Neural progenitor cell (in vitro differentiated cells): ENCODE data around the gene GNAQ. TPM values are rescaled to one million over a fixed set of nuclear protein-coding genes. Genes with fewer than 3 reads are reported as not detected.
A peak's percentile ranks its signal among the peaks of the same experiment; 100 is the strongest.

Experiments
- DNase-seq: peaks from one replicate; pipeline ENCODE4 v3.0.0-alpha.2; 2016; ENCODE audit warnings: low spot score
- H2AFZ ChIP-seq: fragments of 200-600 bp; sonication (generic); replicated peaks from 2 replicates; pipeline ENCODE4 v1.6.1; 2016; ENCODE audit warnings: antibody characterized with exemption
- H3F3A ChIP-seq: fragments of 200-600 bp; sonication (generic); 2 replicates; pipeline ENCODE4 v1.6.1; 2016; ENCODE audit warnings: antibody characterized with exemption, low read depth
- H3K27ac ChIP-seq: fragments of 200-600 bp; sonication (generic); 2 replicates; pipeline ENCODE4 v1.5.1; 2016; ENCODE audit warnings: mild to moderate bottlenecking
- H3K27me3 ChIP-seq: fragments of 200-600 bp; sonication (generic); 2 replicates; pipeline ENCODE4 v1.6.1; 2016; ENCODE audit warnings: mild to moderate bottlenecking, moderate library complexity
- H3K36me3 ChIP-seq: fragments of 200-600 bp; sonication (generic); 2 replicates; pipeline ENCODE4 v1.5.1; 2016
- H3K4me1 ChIP-seq: fragments of 200-600 bp; sonication (generic); 2 replicates; pipeline ENCODE4 v1.6.1; 2016; ENCODE audit warnings: mixed run types
- H3K4me2 ChIP-seq: fragments of 200-600 bp; sonication (generic); 2 replicates; pipeline ENCODE4 v1.6.1; 2016
- H3K4me3 ChIP-seq: fragments of 200-600 bp; sonication (generic); 2 replicates; pipeline ENCODE4 v1.5.1; 2016
- H3K79me2 ChIP-seq: fragments of 200-600 bp; sonication (generic); 2 replicates; pipeline ENCODE4 v1.6.1; 2016; ENCODE audit warnings: low read depth
- H3K9ac ChIP-seq: fragments of 200-600 bp; sonication (generic); 2 replicates; pipeline ENCODE4 v1.6.1; 2016
- H3K9me3 ChIP-seq: fragments of 200-600 bp; sonication (generic); 2 replicates; pipeline ENCODE4 v1.5.1; 2016; ENCODE audit warnings: low read depth
- H4K20me1 ChIP-seq: fragments of 200-600 bp; sonication (generic); 2 replicates; pipeline ENCODE4 v1.6.1; 2016; ENCODE audit warnings: low read depth
- H3K27ac Mint-ChIP-seq: 3 replicates; pipeline ENCODE4 v1.8.0; 2021; ENCODE audit warnings: mixed read lengths
- H3K27me3 Mint-ChIP-seq: 2 replicates; pipeline ENCODE4 v1.8.0; 2022; ENCODE audit warnings: low read depth, mild to moderate bottlenecking, inconsistent platforms, moderate library complexity, mixed read lengths; ENCODE audit not compliant: insufficient read depth
- H3K36me3 Mint-ChIP-seq: 3 replicates; pipeline ENCODE4 v1.8.0; 2021; ENCODE audit warnings: mixed read lengths
- H3K4me1 Mint-ChIP-seq: 3 replicates; pipeline ENCODE4 v1.8.0; 2021; ENCODE audit warnings: mixed read lengths
- H3K4me3 Mint-ChIP-seq: 3 replicates; pipeline ENCODE4 v1.8.0; 2021; ENCODE audit warnings: mild to moderate bottlenecking, moderate library complexity, mixed read lengths
- H3K9me3 Mint-ChIP-seq: 3 replicates; pipeline ENCODE4 v1.8.0; 2020; ENCODE audit warnings: mixed read lengths
- EZH2 ChIP-seq: fragments of 200-600 bp; sonication (generic); IDR thresholded peaks from 2 replicates; pipeline ENCODE4 v1.6.1; 2017; ENCODE audit warnings: antibody characterized with exemption, mild to moderate bottlenecking, moderate library complexity
- EZH2phosphoT487 ChIP-seq: fragments of 200-600 bp; sonication (generic); IDR thresholded peaks from 2 replicates; pipeline ENCODE4 v1.6.1; 2017; ENCODE audit warnings: antibody characterized with exemption
- total RNA-seq: library from RNA; depleted of rRNA; stranded (reverse); fragments of >200 nt; gene quantifications from 2 replicates; pipeline ENCODE4 v1.2.3, GENCODE V29; 2015; ENCODE audit warnings: low replicate concordance
- TF ChIP-seq, protein P1 (sequence below): fragments of 200-600 bp; sonication (generic); IDR thresholded peaks from 2 replicates; pipeline ENCODE4 v1.5.1; 2017; ENCODE audit warnings: antibody characterized with exemption, mild to moderate bottlenecking

Gene GNAQ
- total RNA-seq, 1 donor from 2014 or later: 87.9 TPM

DNA sequence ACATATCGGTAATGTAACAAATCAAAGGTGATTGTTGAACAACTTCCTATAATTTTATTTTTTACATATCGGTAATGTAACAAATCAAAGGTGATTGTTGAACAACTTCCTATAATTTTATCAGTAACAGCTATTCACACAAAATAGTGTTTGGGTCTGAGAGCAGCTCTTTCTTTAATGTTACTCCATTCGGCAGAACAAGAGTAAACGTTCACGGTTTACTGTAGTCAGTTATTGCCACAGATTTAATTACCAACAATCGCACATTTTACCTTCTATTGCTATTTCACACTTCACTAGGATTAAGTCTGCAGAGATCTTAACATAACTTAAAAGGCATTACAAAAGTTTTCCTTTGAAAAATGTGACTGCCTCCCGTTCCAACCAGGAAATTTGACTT, 6.4 kb downstream of the GNAQ start:
- Histone ChIP-seq H3K27ac (no peak overlapping the region), H4K20me1 (peaks cover 75% of the 10 kb centered on the region), H2AFZ (no peak overlapping the region), H3K79me2 (peaks cover 100% of the 10 kb centered on the region), H3K9ac (no peak overlapping the region), H3K4me3 (no peak overlapping the region), H3K4me1 (peaks cover 49% of the 10 kb centered on the region), H3K27me3 (no peaks in the 10 kb centered on the region), H3K36me3 (no peaks in the 10 kb centered on the region), H3F3A (peaks cover 18% of the 10 kb centered on the region), H3K4me2 (no peak overlapping the region), H3K9me3 (no peaks in the 10 kb centered on the region)
- Mint-ChIP-seq H3K9me3 (peaks cover 6% of the 10 kb centered on the region), H3K36me3 (peaks cover 21% of the 10 kb centered on the region), H3K27me3 (no peaks in the 10 kb centered on the region), H3K4me3 (no peak overlapping the region), H3K27ac (no peak overlapping the region), H3K4me1 (peaks cover 50% of the 10 kb centered on the region)
- DNase-seq: no peak
- TF ChIP-seq, protein P1, sequence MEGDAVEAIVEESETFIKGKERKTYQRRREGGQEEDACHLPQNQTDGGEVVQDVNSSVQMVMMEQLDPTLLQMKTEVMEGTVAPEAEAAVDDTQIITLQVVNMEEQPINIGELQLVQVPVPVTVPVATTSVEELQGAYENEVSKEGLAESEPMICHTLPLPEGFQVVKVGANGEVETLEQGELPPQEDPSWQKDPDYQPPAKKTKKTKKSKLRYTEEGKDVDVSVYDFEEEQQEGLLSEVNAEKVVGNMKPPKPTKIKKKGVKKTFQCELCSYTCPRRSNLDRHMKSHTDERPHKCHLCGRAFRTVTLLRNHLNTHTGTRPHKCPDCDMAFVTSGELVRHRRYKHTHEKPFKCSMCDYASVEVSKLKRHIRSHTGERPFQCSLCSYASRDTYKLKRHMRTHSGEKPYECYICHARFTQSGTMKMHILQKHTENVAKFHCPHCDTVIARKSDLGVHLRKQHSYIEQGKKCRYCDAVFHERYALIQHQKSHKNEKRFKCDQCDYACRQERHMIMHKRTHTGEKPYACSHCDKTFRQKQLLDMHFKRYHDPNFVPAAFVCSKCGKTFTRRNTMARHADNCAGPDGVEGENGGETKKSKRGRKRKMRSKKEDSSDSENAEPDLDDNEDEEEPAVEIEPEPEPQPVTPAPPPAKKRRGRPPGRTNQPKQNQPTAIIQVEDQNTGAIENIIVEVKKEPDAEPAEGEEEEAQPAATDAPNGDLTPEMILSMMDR: no peak
- TF ChIP-seq EZH2phosphoT487 (no peak), EZH2 (no peak)

DNA sequence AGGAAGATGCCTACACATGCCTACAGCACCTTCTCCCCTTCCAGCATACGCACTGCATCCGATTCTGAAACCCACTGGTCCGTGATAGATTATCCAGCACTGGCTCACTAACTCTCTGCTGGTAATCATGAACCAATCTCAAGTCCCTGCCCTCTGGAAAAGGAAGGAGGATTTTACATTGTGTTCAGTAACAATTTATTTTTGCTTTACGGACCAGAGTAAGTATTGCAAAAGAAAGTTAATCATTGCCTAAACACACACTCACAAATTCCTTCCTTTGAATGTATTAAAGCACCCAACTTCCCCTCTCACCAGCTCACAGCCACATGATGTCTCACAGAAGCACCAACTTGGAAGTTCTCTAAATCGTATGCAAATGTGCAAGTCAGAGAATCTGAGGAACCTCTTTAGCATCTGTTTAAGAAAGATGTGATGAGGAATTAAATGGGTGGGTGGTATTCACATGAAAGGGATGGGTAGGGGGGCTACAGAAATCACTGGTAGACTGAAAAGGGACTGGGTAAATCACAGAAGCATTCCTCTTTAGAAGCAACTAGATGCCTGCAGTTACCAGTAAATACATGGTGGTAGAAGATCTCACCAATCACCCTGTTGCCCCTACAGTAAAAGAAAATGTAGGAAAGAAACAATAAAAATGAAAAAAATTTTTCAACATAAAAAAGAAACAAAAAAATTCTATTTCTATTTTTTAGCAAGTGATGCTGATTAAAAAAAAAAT, 8.4 kb downstream of the GNAQ start:
- no peaks in the 10 kb centered on the region for H3K9me3 ChIP-seq
- H4K20me1 ChIP-seq: peaks cover 65% of the 10 kb centered on the region
- Mint-ChIP-seq H3K4me3 (no peak overlapping the region), H3K27me3 (no peaks in the 10 kb centered on the region), H3K9me3 (peaks cover 6% of the 10 kb centered on the region), H3K4me1 (peaks cover 33% of the 10 kb centered on the region), H3K36me3 (peaks cover 24% of the 10 kb centered on the region), H3K27ac (no peak overlapping the region)
- H3K4me3 ChIP-seq: no peak overlapping the region
- no peak for DNase-seq
- H3K36me3 ChIP-seq: no peaks in the 10 kb centered on the region
- no peak overlapping the region for H3K9ac ChIP-seq
- no peaks in the 10 kb centered on the region for H3K27me3 ChIP-seq
- TF ChIP-seq EZH2phosphoT487: no peak
- TF ChIP-seq, protein P1: no peak
- TF ChIP-seq EZH2: no peak
- H2AFZ ChIP-seq: no peak overlapping the region
- H3K27ac ChIP-seq: peak overlapping the region; percentile 38
- peaks cover 100% of the 10 kb centered on the region for H3K79me2 ChIP-seq
- H3F3A ChIP-seq: peaks cover 9% of the 10 kb centered on the region
- peaks cover 35% of the 10 kb centered on the region for H3K4me1 ChIP-seq
- peak overlapping the region; percentile 22 for H3K4me2 ChIP-seq

GRCh38 chr9:78021697-78022096, 9.9 kb downstream of the GNAQ start:
- Histone ChIP-seq H3K4me3 (no peak overlapping the region), H2AFZ (no peak overlapping the region), H3F3A (peaks cover 9% of the 10 kb centered on the region), H3K36me3 (no peaks in the 10 kb centered on the region), H3K4me2 (peak overlapping the region; percentile 43), H3K79me2 (peaks cover 100% of the 10 kb centered on the region), H3K27ac (no peak overlapping the region), H3K4me1 (peaks cover 33% of the 10 kb centered on the region), H3K9ac (no peak overlapping the region), H3K9me3 (no peaks in the 10 kb centered on the region), H3K27me3 (no peaks in the 10 kb centered on the region), H4K20me1 (peaks cover 51% of the 10 kb centered on the region)
- peak; percentile 34 for DNase-seq
- Mint-ChIP-seq H3K9me3 (peaks cover 7% of the 10 kb centered on the region), H3K4me1 (peaks cover 33% of the 10 kb centered on the region), H3K27me3 (no peaks in the 10 kb centered on the region), H3K4me3 (no peak overlapping the region), H3K27ac (peak overlapping the region; percentile 72), H3K36me3 (peaks cover 29% of the 10 kb centered on the region)
- TF ChIP-seq EZH2phosphoT487: no peak
- TF ChIP-seq, protein P1: no peak
- no peak for TF ChIP-seq EZH2
